Peyer's patch (tissue), 4 donors: Measurements from ENCODE around the gene RNF175.

ENCODE experiments used
- POLR2A ChIP-seq, 2 donors: fragments of 450-650 bp; IDR thresholded peaks; one replicate each; pipeline ENCODE4 v1.5.1; 2017; ENCODE audit warnings: antibody characterized with exemption in 2 of 2, mild to moderate bottlenecking in 2 of 2, moderate library complexity in 2 of 2
- TF ChIP-seq, protein P1 (sequence below), 6 experiments: fragments of 450-650 bp in 4 of 6; fragments of 200-600 bp in 2 of 6; sonication (generic) in 1 of 6; IDR thresholded peaks; one replicate each; pipeline ENCODE4 v1.5.1; 2017 to 2019; ENCODE audit warnings: antibody characterized with exemption in 6 of 6, mild to moderate bottlenecking in 3 of 6, moderate library complexity in 1 of 6

GRCh38 chr4:153790962-153791551, 31.2 kb upstream of the RNF175 start:
- TF ChIP-seq, protein P1, sequence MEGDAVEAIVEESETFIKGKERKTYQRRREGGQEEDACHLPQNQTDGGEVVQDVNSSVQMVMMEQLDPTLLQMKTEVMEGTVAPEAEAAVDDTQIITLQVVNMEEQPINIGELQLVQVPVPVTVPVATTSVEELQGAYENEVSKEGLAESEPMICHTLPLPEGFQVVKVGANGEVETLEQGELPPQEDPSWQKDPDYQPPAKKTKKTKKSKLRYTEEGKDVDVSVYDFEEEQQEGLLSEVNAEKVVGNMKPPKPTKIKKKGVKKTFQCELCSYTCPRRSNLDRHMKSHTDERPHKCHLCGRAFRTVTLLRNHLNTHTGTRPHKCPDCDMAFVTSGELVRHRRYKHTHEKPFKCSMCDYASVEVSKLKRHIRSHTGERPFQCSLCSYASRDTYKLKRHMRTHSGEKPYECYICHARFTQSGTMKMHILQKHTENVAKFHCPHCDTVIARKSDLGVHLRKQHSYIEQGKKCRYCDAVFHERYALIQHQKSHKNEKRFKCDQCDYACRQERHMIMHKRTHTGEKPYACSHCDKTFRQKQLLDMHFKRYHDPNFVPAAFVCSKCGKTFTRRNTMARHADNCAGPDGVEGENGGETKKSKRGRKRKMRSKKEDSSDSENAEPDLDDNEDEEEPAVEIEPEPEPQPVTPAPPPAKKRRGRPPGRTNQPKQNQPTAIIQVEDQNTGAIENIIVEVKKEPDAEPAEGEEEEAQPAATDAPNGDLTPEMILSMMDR (IDR thresholded peaks at IDR 0.05): no peak
- TF ChIP-seq POLR2A (IDR thresholded peaks at IDR 0.05): no peak
